Caco-2 (cell line): ENCODE data around the gene NKAPD1. TPM values are rescaled to one million over a fixed set of nuclear protein-coding genes. Genes with fewer than 3 reads are reported as not detected.

Experiments used
- BruUV-seq: library from RNA; stranded (reverse); fragments of 400-500 nt; replicated peaks from 2 replicates; lab custom pipeline; 2021; lab: Mats Ljungman, UMichigan
- CTCF ChIA-PET: fragments of 300-600 bp; sonication (Branson Sonifier 250); formaldehyde crosslinking; loops from one replicate; lab custom pipeline; 2022; ENCODE audit warnings: antibody characterized with exemption; lab: Charles Lee
- POLR2A ChIA-PET: fragments of 300-600 bp; sonication (Branson Sonifier 250); formaldehyde crosslinking; loops from one replicate; lab custom pipeline; 2022; ENCODE audit warnings: antibody characterized with exemption; lab: Charles Lee
- DNase-seq, 2 experiments: peaks; one replicate each; pipeline versions ENCODE4 v3.0.0 to v3.0.0-alpha.2; 2020 to 2022
- H3K27me3 ChIP-seq: replicated peaks from 2 replicates; pipeline ENCODE4 v1.6.0; 2011; ENCODE audit warnings: low read length; ENCODE audit not compliant: control insufficient read depth, insufficient read depth
- H3K36me3 ChIP-seq: 2 replicates; pipeline ENCODE4 v1.5.1; 2011; ENCODE audit warnings: low read length; ENCODE audit not compliant: control insufficient read depth, insufficient read depth
- H3K4me1 ChIP-seq: fragments of 250-450 bp; sonication (Bioruptor Pico); 2 replicates; pipeline ENCODE4 v1.5.1; 2020; ENCODE audit warnings: mild to moderate bottlenecking
- H3K4me3 ChIP-seq: 2 replicates; pipeline ENCODE4 v1.5.1; 2011; ENCODE audit warnings: low read depth, mild to moderate bottlenecking, control low read depth, low read length
- H3K9me3 ChIP-seq: fragments of 250-450 bp; sonication (Bioruptor Pico); 2 replicates; pipeline ENCODE4 v1.5.1; 2020; ENCODE audit warnings: mild to moderate bottlenecking, moderate library complexity
- H3K27ac Mint-ChIP-seq: one replicate; pipeline ENCODE4 v1.8.0; 2022; ENCODE audit warnings: mixed read lengths; ENCODE audit not compliant: unreplicated experiment
- H3K27me3 Mint-ChIP-seq: one replicate; pipeline ENCODE4 v1.8.0; 2022; ENCODE audit warnings: mixed read lengths; ENCODE audit not compliant: insufficient read depth, unreplicated experiment
- H3K36me3 Mint-ChIP-seq: one replicate; pipeline ENCODE4 v1.8.0; 2022; ENCODE audit warnings: mild to moderate bottlenecking, mixed read lengths; ENCODE audit not compliant: insufficient read depth, unreplicated experiment
- H3K4me1 Mint-ChIP-seq: one replicate; pipeline ENCODE4 v1.8.0; 2022; ENCODE audit warnings: low read depth, mixed read lengths; ENCODE audit not compliant: unreplicated experiment
- H3K4me3 Mint-ChIP-seq: one replicate; pipeline ENCODE4 v1.8.0; 2022; ENCODE audit warnings: mild to moderate bottlenecking, moderate library complexity, mixed read lengths; ENCODE audit not compliant: unreplicated experiment
- H3K9me3 Mint-ChIP-seq: one replicate; pipeline ENCODE4 v1.8.0; 2022; ENCODE audit warnings: mixed read lengths; ENCODE audit not compliant: unreplicated experiment
- intact Hi-C: fragments of 100-400 bp; cut with micrococcal nuclease; formaldehyde crosslinking; loops from one replicate; pipeline ENCODE4 v1.10.0; 2022; ENCODE audit not compliant: unreplicated experiment
- total RNA-seq: library from RNA; stranded (reverse); gene quantifications from 2 replicates; pipeline ENCODE4 v1.2.3, GENCODE V29; 2022
- TF ChIP-seq, protein P1 (sequence below), 2 experiments: fragments of 200-600 bp in 1 of 2; IDR thresholded peaks; 1 replicate in 1 of 2; 2 replicates in 1 of 2; pipeline versions ENCODE4 v1.5.1 to v1.8.0; 2011 to 2022; ENCODE audit warnings: antibody characterized with exemption in 1 of 2, control low read depth in 1 of 2, inconsistent platforms in 1 of 2, low read depth in 1 of 2, low read length in 1 of 2, mild to moderate bottlenecking in 1 of 2, moderate library complexity in 1 of 2; ENCODE audit not compliant: insufficient read depth in 1 of 2, severe bottlenecking in 1 of 2, unreplicated experiment in 1 of 2

The NKAPD1 gene
- total RNA-seq, 1 experiment from 2014 or later: 36.9 TPM

DNA sequence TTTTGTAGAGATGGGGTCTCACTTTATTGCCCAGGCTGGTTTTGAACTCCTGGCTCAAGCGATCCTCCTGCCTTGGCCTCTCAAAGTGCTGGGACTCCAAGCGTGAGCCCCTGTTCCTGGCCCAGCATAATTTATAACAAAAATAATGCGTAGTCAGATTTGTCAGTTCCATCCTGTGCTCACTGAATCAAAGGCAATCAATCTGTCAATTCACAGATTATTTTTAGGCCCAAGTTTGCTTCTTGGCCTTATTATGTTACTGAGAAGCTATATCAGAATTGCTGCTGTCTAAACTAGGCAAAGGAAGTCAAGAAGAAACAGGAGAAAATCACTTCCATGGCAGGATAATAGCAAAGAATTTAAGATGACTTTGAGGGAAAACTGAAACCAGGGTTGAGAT lies 40.2 kb upstream of the NKAPD1 start:
- BruUV-seq: no TSS peak
- no peaks in the 10 kb centered on the region for H3K9me3 Mint-ChIP-seq
- POLR2A ChIA-PET: no interaction called here

DNA sequence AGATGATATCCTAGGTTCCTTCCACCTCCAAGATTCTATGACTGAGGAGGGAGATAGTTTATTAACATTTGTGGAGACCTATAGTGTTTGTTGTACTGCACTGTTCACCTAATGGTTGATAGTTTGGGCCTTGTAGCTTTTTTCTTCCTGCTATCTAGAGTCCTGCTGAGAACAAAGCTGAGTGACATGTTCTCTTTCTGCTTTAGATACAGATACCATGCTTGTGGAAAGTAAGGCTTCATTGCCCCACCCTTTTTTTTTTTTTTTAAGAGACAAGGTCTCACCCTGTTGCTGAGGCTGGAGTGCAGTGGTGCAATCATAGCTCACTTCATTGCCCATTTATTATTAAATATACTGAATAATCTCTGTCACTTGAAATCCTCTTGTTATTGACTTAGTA lies 36.6 kb upstream of the NKAPD1 start:
- ChIA-PET CTCF (no interaction called here), POLR2A (no interaction called here)
- Histone ChIP-seq H3K4me1 (no peaks in the 10 kb centered on the region), H3K4me3 (no peak overlapping the region), H3K9me3 (no peaks in the 10 kb centered on the region), H3K27me3 (no peaks in the 10 kb centered on the region), H3K36me3 (peaks cover 7% of the 10 kb centered on the region)
- no TSS peak for BruUV-seq
- Mint-ChIP-seq H3K4me1 (peaks cover 22% of the 10 kb centered on the region), H3K9me3 (no peaks in the 10 kb centered on the region), H3K4me3 (no peak overlapping the region), H3K27me3 (no peaks in the 10 kb centered on the region), H3K36me3 (peaks cover 92% of the 10 kb centered on the region), H3K27ac (no peak overlapping the region)
- no peak for DNase-seq
- TF ChIP-seq, protein P1, sequence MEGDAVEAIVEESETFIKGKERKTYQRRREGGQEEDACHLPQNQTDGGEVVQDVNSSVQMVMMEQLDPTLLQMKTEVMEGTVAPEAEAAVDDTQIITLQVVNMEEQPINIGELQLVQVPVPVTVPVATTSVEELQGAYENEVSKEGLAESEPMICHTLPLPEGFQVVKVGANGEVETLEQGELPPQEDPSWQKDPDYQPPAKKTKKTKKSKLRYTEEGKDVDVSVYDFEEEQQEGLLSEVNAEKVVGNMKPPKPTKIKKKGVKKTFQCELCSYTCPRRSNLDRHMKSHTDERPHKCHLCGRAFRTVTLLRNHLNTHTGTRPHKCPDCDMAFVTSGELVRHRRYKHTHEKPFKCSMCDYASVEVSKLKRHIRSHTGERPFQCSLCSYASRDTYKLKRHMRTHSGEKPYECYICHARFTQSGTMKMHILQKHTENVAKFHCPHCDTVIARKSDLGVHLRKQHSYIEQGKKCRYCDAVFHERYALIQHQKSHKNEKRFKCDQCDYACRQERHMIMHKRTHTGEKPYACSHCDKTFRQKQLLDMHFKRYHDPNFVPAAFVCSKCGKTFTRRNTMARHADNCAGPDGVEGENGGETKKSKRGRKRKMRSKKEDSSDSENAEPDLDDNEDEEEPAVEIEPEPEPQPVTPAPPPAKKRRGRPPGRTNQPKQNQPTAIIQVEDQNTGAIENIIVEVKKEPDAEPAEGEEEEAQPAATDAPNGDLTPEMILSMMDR (IDR thresholded peaks at IDR 0.05; ENCODE audit: insufficient read depth in 1 of 2, low read depth in 1 of 2, low read length in 1 of 2, severe bottlenecking in 1 of 2, unreplicated experiment in 1 of 2): no peak
- intact Hi-C loops: no loop called here

More for the DNA sequence above, 40.2 kb upstream of the NKAPD1 start:
- TF ChIP-seq, protein P1 (IDR thresholded peaks at IDR 0.05; ENCODE audit: insufficient read depth in 1 of 2, low read depth in 1 of 2, low read length in 1 of 2, severe bottlenecking in 1 of 2, unreplicated experiment in 1 of 2): no peak
- H3K9me3 ChIP-seq: no peaks in the 10 kb centered on the region
- no peak overlapping the region for H3K4me3 ChIP-seq
- H3K27me3 Mint-ChIP-seq: no peaks in the 10 kb centered on the region
- DNase-seq: no peak
- peaks cover 100% of the 10 kb centered on the region for H3K36me3 Mint-ChIP-seq
- no peaks in the 10 kb centered on the region for H3K4me1 ChIP-seq
- H3K4me3 Mint-ChIP-seq: no peak overlapping the region
- no peak overlapping the region for H3K27ac Mint-ChIP-seq
- peaks cover under 1% of the 10 kb centered on the region for H3K4me1 Mint-ChIP-seq
- H3K36me3 ChIP-seq: peaks cover 13% of the 10 kb centered on the region
- intact Hi-C loops: no loop called here
- H3K27me3 ChIP-seq: no peaks in the 10 kb centered on the region
- CTCF ChIA-PET: no interaction called here

DNA sequence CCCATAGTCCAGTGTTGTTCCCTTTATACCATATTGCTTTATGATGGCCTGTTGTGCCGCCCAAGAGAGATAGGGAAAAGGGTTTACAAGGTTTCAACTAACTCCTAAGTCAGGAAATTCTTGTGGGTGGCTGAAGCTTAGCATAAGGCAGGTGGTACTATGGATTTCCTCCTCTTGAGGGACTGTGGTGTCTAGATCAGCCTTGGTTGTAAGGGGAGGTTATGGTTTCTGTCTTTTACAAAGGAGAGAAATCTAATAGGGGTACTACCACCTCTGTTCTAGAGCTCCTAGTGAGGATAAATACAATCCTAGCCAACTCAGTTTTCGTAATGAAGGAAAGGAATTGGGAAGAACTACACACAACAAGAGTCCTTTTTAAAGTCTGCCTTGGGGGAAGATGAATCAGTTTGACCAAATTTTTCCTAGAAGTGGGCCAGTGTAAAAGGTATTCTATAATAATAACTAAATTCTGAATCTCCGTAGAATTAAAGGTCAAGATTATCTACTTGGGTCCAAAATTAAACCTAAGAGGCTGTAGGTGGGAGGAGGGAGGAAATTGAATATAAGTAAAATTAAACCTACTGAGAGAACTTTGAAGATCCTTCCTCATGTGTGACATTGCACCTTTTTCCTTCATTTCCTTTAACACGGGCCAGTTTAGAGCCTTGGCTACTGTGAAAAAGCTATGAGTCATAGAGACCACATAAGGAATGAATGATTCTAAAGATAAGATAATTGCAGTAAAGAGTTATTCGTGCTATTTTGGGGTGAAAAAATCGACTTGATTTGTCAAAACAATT lies 31.7 kb upstream of the NKAPD1 start:
- POLR2A ChIA-PET: no interaction called here
- no peak for DNase-seq
- TF ChIP-seq, protein P1 (IDR thresholded peaks at IDR 0.05; ENCODE audit: insufficient read depth in 1 of 2, low read depth in 1 of 2, low read length in 1 of 2, severe bottlenecking in 1 of 2, unreplicated experiment in 1 of 2): no peak
- Mint-ChIP-seq H3K27ac (no peak overlapping the region), H3K27me3 (no peaks in the 10 kb centered on the region), H3K9me3 (no peaks in the 10 kb centered on the region), H3K4me3 (no peak overlapping the region), H3K4me1 (peaks cover 22% of the 10 kb centered on the region), H3K36me3 (peaks cover 81% of the 10 kb centered on the region)
- CTCF ChIA-PET: no interaction called here
- H3K4me1 ChIP-seq: no peaks in the 10 kb centered on the region
- no TSS peak for BruUV-seq
- H3K27me3 ChIP-seq: no peaks in the 10 kb centered on the region
- intact Hi-C loops: no loop called here
- H3K4me3 ChIP-seq: no peak overlapping the region
- H3K9me3 ChIP-seq: peaks cover 5% of the 10 kb centered on the region; the same call in 1 of the 2 replicates
- peaks cover 13% of the 10 kb centered on the region for H3K36me3 ChIP-seq
